Fibroblast of skin of right biceps (primary cell): ENCODE measurements around the gene MYADML2.

Experiments
- DNase-seq: peaks from one replicate; pipeline ENCODE4 v3.0.0-alpha.2; 2013

MYADML2 gene

GRCh38 chr17:81935709-81936084, 11.3 kb downstream of the MYADML2 start:
- DNase-seq, result no peak

- DNase-seq, result no peak
Observed at GRCh38 chr17:81934850-81935708, 12.0 kb downstream of the MYADML2 start.

DNA sequence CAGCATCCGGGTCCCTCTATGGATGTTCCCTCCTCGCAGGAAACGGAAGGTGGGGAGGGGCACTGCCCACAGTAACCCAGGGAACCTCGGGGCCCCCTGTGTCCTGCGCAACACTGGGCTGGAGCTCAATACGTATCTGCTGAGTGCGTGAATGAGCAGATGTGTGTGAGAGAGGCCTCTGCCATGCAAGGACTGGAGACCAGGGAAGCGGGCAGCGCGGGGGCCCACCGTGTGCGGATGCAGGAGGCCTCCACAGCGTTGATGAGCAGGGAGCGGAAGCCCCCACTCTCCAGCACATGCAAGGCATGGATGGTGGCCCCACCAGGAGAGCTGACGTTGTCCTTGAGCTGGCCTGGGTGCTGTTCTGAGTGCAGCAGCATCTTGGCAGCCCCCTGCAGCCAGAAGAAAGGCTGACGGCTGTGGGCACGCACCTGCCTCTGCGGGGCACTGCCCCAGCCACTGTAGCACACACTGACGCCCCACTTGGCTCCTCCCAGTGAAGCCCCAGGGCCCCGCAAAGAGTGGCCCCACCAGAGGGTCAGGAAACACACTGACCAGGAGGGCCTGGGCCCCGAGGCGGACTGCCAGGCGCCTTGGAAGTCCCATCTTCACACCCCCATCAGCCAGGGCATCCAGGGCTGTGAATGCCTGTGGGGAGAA, 12.8 kb downstream of the MYADML2 start:
- DNase-seq, result no peak

DNA sequence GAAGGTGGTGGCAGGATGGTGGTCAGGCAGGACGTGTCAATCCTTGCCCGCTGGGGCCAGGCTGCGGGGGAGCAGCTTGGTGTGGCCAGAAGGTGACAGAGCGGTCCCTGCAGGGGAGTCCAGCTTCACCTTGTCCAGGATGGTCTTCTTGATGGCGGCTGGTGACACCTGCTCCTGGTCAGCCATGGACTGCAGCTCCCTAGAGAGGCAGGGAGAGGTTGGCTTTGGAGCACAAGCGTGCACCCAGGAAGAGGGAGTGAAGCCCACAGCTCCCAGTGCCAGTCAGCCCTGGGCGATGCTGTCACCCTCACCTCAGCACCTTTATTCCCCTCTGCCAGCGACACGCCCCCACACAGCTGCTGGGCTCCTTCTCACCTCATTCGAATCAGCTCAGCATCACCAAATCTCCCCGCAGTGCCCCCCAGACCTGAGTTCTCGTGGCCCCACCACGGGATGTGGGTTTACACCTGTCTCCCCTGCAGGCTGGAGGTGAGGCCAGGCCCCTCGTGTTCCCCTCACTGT, 13.8 kb downstream of the MYADML2 start:
- DNase-seq, result no peak

DNA sequence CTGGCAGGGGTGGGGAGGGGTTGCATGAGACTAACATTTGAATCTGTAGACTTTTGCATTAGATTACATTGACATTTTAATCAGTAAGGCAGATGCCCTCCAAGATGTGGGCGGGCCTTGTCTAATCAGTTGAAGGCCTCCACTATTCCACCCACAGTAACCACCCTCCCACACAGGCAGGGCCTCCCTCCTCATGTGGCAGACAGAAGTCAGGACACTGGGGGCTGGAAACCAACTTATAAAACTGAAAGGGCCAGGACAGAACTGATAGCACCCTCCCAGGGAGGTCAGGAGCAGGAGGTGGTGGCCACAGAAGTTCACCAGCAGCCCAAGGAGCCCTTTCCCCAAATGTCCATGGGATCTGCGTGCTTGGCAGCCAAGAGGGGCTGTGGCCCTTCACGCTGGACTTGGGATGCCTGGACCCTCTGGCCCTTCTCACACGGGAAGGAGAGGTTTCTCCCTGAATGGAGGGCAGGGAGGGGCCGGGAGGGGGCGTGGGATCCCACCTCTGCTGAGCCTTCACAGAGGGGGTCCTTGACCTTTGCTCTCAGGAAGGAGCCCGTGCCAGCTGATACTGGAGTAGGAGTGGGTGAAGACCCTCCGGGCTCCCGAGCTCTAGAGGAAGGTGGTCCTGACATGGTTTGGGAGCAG, 14.6 kb downstream of the MYADML2 start:
- DNase-seq, result no peak

DNA sequence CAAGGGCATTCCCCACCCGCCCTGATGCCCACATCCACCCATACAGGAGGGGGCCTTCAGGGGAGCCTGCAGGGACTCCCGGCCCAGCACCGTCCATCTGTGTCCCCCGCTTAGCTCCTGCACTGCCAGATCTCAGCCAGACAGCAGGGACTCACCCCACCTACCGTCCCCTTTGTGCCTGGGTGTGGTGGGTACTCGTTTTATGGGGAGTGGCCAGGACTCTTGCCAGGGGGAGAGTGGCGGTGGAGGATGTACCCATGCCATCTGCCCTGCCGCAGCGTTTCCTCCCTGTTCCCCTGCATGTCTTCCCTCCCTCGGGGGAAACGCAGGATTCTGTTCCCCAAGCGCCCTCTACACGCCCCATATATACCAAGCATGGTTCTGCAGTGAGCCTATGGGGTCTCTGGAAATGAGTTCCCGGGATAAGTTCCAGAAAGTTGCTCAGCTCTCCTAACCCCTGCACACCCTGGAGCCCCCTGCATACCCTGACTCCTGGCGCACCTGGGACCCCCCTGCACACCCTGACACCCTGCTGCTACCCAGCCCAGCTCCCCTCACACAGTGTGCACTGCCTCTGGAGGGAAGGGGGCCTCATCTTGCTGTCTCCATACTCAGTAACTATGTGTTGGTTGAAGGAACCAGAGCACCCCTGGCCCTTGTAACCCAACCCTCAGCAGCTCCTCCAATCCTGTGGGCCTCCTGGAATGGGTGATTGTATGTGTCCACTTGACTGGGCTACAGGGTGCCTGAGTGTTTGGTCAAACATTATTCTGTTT, 15.3 kb downstream of the MYADML2 start:
- DNase-seq, result no peak

DNA sequence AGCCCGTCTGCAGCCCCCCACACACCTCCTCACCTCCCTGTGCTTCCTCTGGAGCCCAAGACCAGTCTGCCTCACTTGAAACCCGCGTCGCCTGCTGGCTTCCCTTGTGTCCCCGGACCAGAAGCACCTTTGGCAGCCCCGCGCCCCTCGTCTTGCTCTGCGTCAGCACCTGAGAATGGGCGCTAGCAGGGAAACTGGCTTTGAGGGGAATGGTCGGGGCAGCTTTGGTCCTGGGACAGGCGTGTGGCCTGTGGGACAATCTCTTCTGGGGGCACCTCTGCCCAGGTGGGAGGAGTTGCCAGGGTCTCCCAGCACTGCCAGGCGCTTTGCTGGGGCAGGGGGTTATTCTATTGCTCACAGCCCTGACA, 15.9 kb downstream of the MYADML2 start:
- no peak for DNase-seq

DNA sequence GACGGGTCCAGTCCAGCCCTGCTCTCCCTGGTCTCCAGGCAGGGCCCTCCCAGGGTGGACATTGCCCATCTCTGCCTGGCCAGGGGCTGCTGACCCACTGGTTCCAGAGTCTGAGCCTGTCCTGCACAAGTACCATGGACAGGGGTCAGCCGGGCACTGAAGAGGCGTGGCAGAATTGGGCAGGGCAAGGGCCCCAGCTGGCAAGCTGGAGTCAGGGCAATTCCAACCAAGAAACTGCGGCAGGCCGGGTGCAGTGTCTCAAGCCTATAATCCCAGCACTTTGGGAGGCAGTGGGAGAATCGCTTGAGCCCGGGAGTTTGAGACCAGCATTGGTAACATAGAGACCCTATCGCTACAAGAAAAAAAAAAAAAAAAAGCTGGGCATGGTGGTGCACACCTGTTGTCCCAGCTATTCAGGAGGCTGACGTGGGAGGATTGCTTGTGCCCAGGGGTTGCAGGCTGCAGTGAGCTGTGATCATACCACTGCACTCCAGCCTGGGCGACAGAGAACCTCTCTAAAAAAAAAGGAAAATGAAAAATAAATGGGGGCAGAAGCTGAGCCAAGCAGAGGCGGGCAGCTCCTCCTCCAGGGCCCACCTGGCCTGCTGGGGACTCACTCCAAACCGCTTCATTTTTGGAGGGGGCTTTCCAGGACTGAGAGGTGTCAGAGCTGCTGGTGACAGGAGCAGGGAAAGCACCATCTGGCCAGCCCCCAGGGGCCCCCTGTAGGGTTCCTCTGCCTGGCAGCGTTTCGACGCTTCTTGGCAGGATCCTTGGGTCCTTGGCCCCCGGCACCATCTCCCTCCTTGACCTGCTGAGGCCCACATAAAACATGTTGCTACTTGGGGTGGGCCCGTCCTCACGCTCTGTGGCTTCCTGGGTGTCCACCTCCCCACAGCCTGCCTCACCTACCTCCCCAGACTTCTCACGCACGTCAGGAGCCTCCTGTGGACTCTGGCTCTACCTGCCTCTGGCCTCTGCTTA, 16.6 kb downstream of the MYADML2 start:
- DNase-seq, result no peak

GRCh38 chr17:81929253-81930141, 17.5 kb downstream of the MYADML2 start:
- no peak for DNase-seq

DNA sequence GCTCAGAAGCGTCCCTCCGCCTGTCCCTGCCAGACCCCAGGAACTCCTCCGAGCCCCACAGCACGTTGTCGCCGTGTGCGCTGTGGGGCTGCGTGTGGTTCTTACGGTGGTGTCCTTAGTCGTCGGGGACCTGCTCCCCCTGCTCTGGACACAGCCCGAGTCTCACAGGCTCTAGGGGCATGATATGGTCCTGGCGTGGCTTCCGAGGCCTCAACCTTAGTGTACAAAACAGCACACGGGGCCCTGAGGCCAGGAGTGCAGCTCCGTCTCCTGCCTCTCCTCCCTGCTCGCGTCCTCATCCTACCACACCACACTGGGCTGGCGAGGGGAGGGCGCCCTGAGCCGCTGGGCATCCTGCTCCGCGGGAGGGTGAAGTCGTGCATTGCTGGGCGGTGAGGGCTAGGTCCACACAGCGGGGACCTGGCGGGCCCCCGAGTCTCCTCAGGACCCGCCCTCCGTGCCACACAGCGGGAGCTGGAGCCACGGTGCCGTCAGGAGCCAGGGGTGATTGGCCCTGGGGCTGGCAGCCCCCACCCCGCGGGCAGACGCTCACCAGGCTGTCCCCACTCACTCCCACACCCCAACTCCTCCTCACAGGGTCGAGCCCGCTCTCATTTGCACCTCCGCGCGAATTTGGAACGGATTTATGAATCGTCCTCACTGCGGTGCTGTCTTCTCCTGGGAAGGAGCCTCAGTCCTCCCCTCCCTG, 18.3 kb downstream of the MYADML2 start:
- no peak for DNase-seq

DNA sequence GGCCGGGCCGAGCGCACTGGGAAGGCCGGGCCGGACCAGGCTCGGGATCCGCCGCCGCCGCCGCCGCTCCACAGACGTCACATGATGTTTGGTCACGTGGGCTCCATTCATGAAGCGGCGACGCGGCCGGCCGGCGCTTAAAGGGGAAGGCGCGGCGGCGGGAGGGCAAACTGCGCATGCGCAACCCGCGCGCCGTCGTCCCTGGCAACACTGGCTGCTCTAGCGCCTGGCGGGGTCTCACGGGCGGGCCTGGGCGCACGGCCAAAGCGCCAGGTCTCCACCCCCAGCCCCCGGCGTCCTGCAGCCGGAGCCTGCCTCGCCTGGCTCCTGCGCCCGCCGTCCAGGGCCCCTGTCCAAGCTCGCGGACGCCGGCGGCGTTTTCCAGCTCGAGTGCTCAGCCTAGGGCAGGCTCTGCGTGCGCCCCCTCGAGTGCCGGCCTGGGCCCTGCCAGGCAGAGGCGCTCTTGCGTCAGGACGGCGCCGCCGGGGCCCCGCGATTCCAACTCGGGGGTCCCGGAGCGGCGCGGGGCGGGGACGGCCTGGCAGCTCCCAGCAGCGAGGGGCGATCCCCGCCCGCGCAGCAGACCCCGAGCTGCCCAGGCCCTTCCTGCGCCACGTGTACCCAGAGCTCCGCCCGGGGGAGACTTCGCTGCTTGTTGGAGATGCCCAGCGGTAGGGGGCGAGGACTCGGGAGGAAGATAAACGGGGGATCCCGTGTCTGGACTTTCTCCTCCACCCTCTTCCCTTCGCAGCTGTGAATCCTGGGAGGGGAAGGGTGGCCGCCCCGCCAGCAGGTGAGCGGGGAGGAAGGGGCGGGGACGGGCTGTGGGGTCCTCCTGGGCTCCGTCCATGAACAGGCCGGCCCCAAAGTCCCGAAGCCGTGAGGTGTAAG, 19.1 kb downstream of the MYADML2 start, which contains the start of gene MAFG:
TSS of gene MAFG (minus strand) at position 83 of the 891 bp plus-strand sequence. CDS start 4,550 bp downstream, outside the sequence.
- peak; percentile 94 for DNase-seq

DNA sequence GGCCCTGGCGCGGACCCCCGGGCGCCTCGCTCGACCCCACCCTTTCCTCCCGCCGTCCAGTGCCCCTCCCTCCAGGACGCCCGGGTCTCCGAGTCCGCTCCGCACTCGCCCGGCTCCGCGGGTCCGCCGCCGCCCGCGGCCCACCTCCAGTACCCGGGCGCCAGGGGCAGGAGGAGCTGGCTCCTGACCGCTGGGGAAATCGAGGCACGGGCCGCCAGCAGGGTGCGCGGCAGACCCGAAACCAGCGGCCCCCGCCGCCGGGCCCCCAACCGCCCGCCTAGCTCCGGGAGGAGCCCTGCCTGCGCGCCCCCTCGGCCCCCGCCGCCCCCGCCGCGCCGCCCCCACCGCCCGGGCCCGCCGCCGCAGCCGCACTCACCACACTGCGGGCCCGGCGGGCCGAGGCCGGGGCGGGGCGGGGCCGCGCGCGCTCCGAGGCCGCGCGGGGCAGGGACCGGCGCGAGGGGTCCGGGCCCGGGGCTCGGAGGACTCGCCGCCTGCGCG, 19.8 kb downstream of the MYADML2 start:
- no peak for DNase-seq

DNA sequence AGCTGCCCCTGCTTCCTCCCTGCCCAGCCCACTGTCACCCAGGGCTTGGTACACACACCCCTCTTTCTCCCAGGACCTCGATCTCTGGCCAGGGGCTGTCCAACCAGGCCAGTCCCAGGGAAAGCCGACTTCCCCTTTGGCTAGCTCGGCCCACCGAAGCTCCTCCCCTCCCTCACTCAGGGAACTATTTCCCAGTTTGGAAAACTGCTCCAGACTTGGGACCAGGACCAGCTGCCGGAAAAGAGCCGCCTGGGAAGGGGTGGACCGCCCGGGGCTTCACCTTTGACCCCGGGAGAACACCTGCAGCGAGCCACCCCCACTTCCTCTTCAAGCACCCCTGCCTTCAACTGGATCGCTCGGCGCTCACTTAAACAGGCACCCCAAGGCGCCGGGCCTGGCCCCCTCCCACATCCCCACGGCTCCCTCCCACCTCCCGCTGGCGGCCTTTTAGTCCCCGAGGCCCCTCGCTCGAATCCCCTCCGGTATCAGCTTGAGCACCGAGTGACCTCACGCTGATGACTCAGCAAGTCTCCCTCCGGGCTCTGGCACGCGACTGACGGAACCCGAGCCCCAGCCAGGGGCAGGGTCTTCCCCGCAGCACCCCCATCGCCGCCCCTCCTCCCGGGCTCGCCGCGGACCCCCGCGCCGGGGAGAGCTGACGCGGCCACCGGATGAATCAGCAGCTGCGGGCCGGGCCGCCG, 20.4 kb downstream of the MYADML2 start:
- DNase-seq, result peak; percentile 71

DNA sequence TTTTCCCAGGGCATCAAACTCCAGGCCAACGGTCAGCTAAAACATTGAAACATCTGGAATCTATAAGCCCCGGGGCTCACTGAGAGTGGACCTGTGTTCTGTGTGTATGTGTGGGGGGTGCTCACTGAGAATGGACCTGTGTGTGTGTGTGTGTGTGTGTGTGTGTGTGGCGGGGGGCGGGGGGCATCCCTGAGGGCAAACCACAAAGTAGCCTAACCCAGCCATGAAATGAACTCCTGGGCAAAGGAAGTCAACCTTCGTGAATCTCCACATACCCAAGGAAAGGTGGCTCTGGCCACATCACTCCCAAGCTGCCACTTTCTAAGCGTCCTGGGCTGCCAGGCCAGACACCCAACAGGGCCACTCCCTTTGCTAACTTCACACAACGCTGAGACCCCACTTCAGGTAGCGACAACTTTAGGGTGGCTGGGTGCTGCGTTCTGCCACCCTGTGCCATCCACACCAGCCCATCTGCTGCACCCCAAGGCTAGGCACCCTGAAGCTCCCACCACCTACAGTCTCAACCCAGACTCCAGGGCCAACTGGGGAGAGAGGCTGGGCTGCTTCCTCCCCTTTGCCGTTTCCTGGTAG, 21.1 kb downstream of the MYADML2 start:
- DNase-seq, result no peak

- DNase-seq, result no peak
Observed at GRCh38 chr17:81924557-81925532, 22.2 kb downstream of the MYADML2 start.
